H1 (cell line): Measurements from ENCODE around the gene KCNH6. TPM values are rescaled to one million over a fixed set of nuclear protein-coding genes. Genes with fewer than 3 reads are reported as not detected.
A peak's percentile ranks its signal among the peaks of the same experiment; 100 is the strongest.

ENCODE experiments used
- EGR1 ChIP-seq: IDR thresholded peaks from 2 replicates; pipeline ENCODE4 v1.6.1; 2011; ENCODE audit warnings: low read depth, low read length, borderline replicate concordance
- GABPA ChIP-seq: IDR thresholded peaks from 2 replicates; pipeline ENCODE4 v1.6.1; 2011; ENCODE audit warnings: mild to moderate bottlenecking, low read length, moderate library complexity, borderline replicate concordance; ENCODE audit not compliant: insufficient read depth
- HDAC2 ChIP-seq, 2 experiments: fragments of 300-600 bp in 1 of 2; sonication (generic) in 1 of 2; IDR thresholded peaks; 2 replicates each; pipeline ENCODE4 v1.6.1; 2011 to 2012; ENCODE audit warnings: low read depth in 2 of 2, low read length in 2 of 2, mild to moderate bottlenecking in 2 of 2, moderate library complexity in 2 of 2, borderline replicate concordance in 1 of 2, inconsistent platforms in 1 of 2
- PHF8 ChIP-seq: fragments of 200-600 bp; sonication (generic); conservative IDR thresholded peaks from 2 replicates; pipeline ENCODE4 v1.7.1; 2012; ENCODE audit warnings: low read depth, mild to moderate bottlenecking, inconsistent platforms, low read length, moderate library complexity
- POLR2A ChIP-seq, 2 experiments: IDR thresholded peaks; 1 replicate in 1 of 2; 2 replicates in 1 of 2; pipeline ENCODE4 v1.6.1; 2011; ENCODE audit warnings: low read depth in 2 of 2, low read length in 2 of 2, mild to moderate bottlenecking in 2 of 2; ENCODE audit errors: control extremely low read depth in 1 of 2
- POLR2AphosphoS5 ChIP-seq: IDR thresholded peaks from 2 replicates; pipeline ENCODE4 v1.6.1; 2011; ENCODE audit warnings: low read depth, low read length
- POU5F1 ChIP-seq: IDR thresholded peaks from 2 replicates; pipeline ENCODE4 v1.6.1; 2011; ENCODE audit warnings: low read depth, mild to moderate bottlenecking, low read length, moderate library complexity
- TBP ChIP-seq: IDR thresholded peaks from 2 replicates; pipeline ENCODE4 v1.6.1; 2011; ENCODE audit warnings: low read depth, low read length, improper control_type of control experiment
- YY1 ChIP-seq: IDR thresholded peaks from 2 replicates; pipeline ENCODE4 v1.6.1; 2011; ENCODE audit warnings: low read depth, mild to moderate bottlenecking, low read length
- polyA plus RNA-seq, 7 experiments: library from polyadenylated mRNA; depleted of rRNA in 3 of 7; stranded (reverse) in 5 of 7; unstranded in 2 of 7; fragments of >200 nt in 5 of 7; fragments of 200-250 nt in 2 of 7; gene quantifications; 1 replicate in 5 of 7; 2 replicates in 1 of 7; 4 replicates in 1 of 7; pipeline versions ENCODE4 v1.2.1 to v1.2.3, GENCODE V29; 2011 to 2013; ENCODE audit warnings: missing spikeins in 2 of 7, mixed read lengths in 2 of 7
- total RNA-seq: library from RNA; stranded (reverse); fragmentation: NEBNext Ultra II Directional; extraction: Animal tissue kit (Norgen Biotek cat#: 25700); gene quantifications from 2 replicates; pipeline ENCODE4 v1.2.1, GENCODE V29; 2021
- TF ChIP-seq, protein P1 (sequence below): fragments of 300-600 bp; sonication (generic); IDR thresholded peaks from 2 replicates; pipeline ENCODE4 v1.7.1; 2012; ENCODE audit warnings: low read length, moderate library complexity, mild to moderate bottlenecking, inconsistent platforms; ENCODE audit not compliant: insufficient replicate concordance

KCNH6 gene
- total and polyA plus RNA-seq, 2 of the 8 experiments (the other 6 are each of a cell fraction or from before 2014, with no cell fraction given), result 1.8 to 3.6 TPM

GRCh38 chr17:63549946-63550816 lies 27.0 kb downstream of the KCNH6 start, which contains the start of gene DCAF7 (continued):
- TF ChIP-seq GABPA, result peak; percentile 89
- peak in 1 of 2 experiments; percentile 53; a peak in 1 of 4 replicates for TF ChIP-seq HDAC2 (IDR thresholded peaks at IDR 0.05; ENCODE audit: borderline replicate concordance in 1 of 2, low read depth in 2 of 2, low read length in 2 of 2)
- peak; percentile 67; the same call in 1 of the 2 replicates for TF ChIP-seq EGR1
- TF ChIP-seq POU5F1, result no peak
- no peak for TF ChIP-seq YY1
- peak; percentile 39; the same call in 1 of the 2 replicates for TF ChIP-seq PHF8
- TF ChIP-seq POLR2A (IDR thresholded peaks at IDR 0.05; ENCODE audit: control extremely low read depth in 1 of 2, low read depth in 2 of 2, low read length in 2 of 2), result peak in 1 of 2 experiments; percentile 78; a peak in 2 of 3 replicates
- TF ChIP-seq TBP, result 0 out of 2 replicates have a peak, but pooled peaks have one; percentile 14
- TF ChIP-seq, protein P1, sequence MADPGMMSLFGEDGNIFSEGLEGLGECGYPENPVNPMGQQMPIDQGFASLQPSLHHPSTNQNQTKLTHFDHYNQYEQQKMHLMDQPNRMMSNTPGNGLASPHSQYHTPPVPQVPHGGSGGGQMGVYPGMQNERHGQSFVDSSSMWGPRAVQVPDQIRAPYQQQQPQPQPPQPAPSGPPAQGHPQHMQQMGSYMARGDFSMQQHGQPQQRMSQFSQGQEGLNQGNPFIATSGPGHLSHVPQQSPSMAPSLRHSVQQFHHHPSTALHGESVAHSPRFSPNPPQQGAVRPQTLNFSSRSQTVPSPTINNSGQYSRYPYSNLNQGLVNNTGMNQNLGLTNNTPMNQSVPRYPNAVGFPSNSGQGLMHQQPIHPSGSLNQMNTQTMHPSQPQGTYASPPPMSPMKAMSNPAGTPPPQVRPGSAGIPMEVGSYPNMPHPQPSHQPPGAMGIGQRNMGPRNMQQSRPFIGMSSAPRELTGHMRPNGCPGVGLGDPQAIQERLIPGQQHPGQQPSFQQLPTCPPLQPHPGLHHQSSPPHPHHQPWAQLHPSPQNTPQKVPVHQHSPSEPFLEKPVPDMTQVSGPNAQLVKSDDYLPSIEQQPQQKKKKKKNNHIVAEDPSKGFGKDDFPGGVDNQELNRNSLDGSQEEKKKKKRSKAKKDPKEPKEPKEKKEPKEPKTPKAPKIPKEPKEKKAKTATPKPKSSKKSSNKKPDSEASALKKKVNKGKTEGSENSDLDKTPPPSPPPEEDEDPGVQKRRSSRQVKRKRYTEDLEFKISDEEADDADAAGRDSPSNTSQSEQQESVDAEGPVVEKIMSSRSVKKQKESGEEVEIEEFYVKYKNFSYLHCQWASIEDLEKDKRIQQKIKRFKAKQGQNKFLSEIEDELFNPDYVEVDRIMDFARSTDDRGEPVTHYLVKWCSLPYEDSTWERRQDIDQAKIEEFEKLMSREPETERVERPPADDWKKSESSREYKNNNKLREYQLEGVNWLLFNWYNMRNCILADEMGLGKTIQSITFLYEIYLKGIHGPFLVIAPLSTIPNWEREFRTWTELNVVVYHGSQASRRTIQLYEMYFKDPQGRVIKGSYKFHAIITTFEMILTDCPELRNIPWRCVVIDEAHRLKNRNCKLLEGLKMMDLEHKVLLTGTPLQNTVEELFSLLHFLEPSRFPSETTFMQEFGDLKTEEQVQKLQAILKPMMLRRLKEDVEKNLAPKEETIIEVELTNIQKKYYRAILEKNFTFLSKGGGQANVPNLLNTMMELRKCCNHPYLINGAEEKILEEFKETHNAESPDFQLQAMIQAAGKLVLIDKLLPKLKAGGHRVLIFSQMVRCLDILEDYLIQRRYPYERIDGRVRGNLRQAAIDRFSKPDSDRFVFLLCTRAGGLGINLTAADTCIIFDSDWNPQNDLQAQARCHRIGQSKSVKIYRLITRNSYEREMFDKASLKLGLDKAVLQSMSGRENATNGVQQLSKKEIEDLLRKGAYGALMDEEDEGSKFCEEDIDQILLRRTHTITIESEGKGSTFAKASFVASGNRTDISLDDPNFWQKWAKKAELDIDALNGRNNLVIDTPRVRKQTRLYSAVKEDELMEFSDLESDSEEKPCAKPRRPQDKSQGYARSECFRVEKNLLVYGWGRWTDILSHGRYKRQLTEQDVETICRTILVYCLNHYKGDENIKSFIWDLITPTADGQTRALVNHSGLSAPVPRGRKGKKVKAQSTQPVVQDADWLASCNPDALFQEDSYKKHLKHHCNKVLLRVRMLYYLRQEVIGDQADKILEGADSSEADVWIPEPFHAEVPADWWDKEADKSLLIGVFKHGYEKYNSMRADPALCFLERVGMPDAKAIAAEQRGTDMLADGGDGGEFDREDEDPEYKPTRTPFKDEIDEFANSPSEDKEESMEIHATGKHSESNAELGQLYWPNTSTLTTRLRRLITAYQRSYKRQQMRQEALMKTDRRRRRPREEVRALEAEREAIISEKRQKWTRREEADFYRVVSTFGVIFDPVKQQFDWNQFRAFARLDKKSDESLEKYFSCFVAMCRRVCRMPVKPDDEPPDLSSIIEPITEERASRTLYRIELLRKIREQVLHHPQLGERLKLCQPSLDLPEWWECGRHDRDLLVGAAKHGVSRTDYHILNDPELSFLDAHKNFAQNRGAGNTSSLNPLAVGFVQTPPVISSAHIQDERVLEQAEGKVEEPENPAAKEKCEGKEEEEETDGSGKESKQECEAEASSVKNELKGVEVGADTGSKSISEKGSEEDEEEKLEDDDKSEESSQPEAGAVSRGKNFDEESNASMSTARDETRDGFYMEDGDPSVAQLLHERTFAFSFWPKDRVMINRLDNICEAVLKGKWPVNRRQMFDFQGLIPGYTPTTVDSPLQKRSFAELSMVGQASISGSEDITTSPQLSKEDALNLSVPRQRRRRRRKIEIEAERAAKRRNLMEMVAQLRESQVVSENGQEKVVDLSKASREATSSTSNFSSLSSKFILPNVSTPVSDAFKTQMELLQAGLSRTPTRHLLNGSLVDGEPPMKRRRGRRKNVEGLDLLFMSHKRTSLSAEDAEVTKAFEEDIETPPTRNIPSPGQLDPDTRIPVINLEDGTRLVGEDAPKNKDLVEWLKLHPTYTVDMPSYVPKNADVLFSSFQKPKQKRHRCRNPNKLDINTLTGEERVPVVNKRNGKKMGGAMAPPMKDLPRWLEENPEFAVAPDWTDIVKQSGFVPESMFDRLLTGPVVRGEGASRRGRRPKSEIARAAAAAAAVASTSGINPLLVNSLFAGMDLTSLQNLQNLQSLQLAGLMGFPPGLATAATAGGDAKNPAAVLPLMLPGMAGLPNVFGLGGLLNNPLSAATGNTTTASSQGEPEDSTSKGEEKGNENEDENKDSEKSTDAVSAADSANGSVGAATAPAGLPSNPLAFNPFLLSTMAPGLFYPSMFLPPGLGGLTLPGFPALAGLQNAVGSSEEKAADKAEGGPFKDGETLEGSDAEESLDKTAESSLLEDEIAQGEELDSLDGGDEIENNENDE, result no peak
- peak; percentile 36 for TF ChIP-seq POLR2AphosphoS5
